ENCODE measurements around the gene PSMC5. TPM values are rescaled to one million over a fixed set of nuclear protein-coding genes. Genes with fewer than 3 reads are reported as not detected.
"Not testable (repeated sequence)": the region's sequence is repeated elsewhere in the genome, so short reads cannot be mapped to it uniquely, and the experiment has no call there.

PSMC5 gene
- total RNA-seq, 1 donor from 2014 or later = 59.9 TPM

GRCh38 chr17:63838631-63839171, 11.5 kb downstream of the PSMC5 start:
- peak in 1 of 2 donors; percentile 20 for DNase-seq (ENCODE audit: low read depth in 2 of 2)

GRCh38 chr17:63840591-63841349, 13.5 kb downstream of the PSMC5 start:
- DNase-seq (ENCODE audit: low read depth in 2 of 2) = no peak

- peak; percentile 47 to 54 for DNase-seq (ENCODE audit: low read depth in 2 of 2)
These were observed 14.3 kb downstream of the PSMC5 start for GRCh38 chr17:63841350-63842172.

GRCh38 chr17:63842173-63842539, 14.9 kb downstream of the PSMC5 start:
- DNase-seq (ENCODE audit: low read depth in 2 of 2) = no peak

GRCh38 chr17:63842540-63843386, 15.5 kb downstream of the PSMC5 start, which contains the start of gene SMARCD2:
Gene SMARCD2, minus strand, starts transcription at chr17:63842685. Its CDS starts 11 bp downstream, at chr17:63842674.
- peak; percentile 99 for DNase-seq (ENCODE audit: low read depth in 2 of 2)

GRCh38 chr17:63843387-63843888, 16.2 kb downstream of the PSMC5 start:
- DNase-seq (ENCODE audit: low read depth in 2 of 2) = peak; percentile 68 to 82

GRCh38 chr17:63843910-63844677, 16.9 kb downstream of the PSMC5 start:
- no peak for DNase-seq (ENCODE audit: low read depth in 2 of 2)

GRCh38 chr17:63845509-63845908, 18.3 kb downstream of the PSMC5 start:
- no peak for DNase-seq (ENCODE audit: low read depth in 2 of 2)

GRCh38 chr17:63847525-63848249, 20.5 kb downstream of the PSMC5 start:
- DNase-seq (ENCODE audit: low read depth in 2 of 2) = no peak

- peak; percentile 81 to 91 for DNase-seq (ENCODE audit: low read depth in 2 of 2)
These were observed 21.8 kb downstream of the PSMC5 start for GRCh38 chr17:63848834-63849689.

- DNase-seq (ENCODE audit: low read depth in 2 of 2) = no peak
These were observed 23.2 kb downstream of the PSMC5 start for GRCh38 chr17:63850401-63850800.

- no peak for DNase-seq (ENCODE audit: low read depth in 2 of 2)
These were observed 26.0 kb downstream of the PSMC5 start for GRCh38 chr17:63853260-63853659.

GRCh38 chr17:63854709-63855108, 27.5 kb downstream of the PSMC5 start:
- no peak for DNase-seq (ENCODE audit: low read depth in 2 of 2)

- no peak for DNase-seq (ENCODE audit: low read depth in 2 of 2)
These were observed 28.0 kb downstream of the PSMC5 start for GRCh38 chr17:63855185-63855584.

GRCh38 chr17:63856425-63856824, 29.2 kb downstream of the PSMC5 start:
- not testable (repeated sequence) for DNase-seq (ENCODE audit: low read depth in 2 of 2)

- DNase-seq (ENCODE audit: low read depth in 2 of 2) = no peak
These were observed 32.0 kb downstream of the PSMC5 start for GRCh38 chr17:63859257-63859656.

GRCh38 chr17:63866625-63867024, 39.4 kb downstream of the PSMC5 start:
- DNase-seq (ENCODE audit: low read depth in 2 of 2) = not testable (repeated sequence)

GRCh38 chr17:63869491-63870291, 42.5 kb downstream of the PSMC5 start:
- not testable (repeated sequence) for DNase-seq (ENCODE audit: low read depth in 2 of 2)
